B cell (primary cell): ENCODE data around the gene RPL10A.

Experiments
- CTCF ChIP-seq: fragments of 200-600 bp; IDR thresholded peaks from one replicate; pipeline ENCODE4 v1.8.0; 2022; ENCODE audit warnings: antibody characterized with exemption, mild to moderate bottlenecking
- EZH2 ChIP-seq: IDR thresholded peaks from 2 replicates; pipeline ENCODE4 v1.6.1; 2012; ENCODE audit warnings: borderline replicate concordance, low read depth, mild to moderate bottlenecking, moderate library complexity, low read length; ENCODE audit not compliant: insufficient read depth, poor library complexity, severe bottlenecking

- TF ChIP-seq CTCF, result no peak
- no peak for TF ChIP-seq EZH2
Measured at GRCh38 chr6:35425284-35425683, 42.9 kb upstream of the RPL10A start.
